SK-N-SH (cell line): ENCODE results near the gene IDH3B. TPM values are rescaled to one million over a fixed set of nuclear protein-coding genes. Genes with fewer than 3 reads are reported as not detected.

ENCODE experiments used
- CTCF ChIA-PET: fragments of 300-600, 350-600 bp; formaldehyde crosslinking; extraction: SDS; loops from one replicate; lab custom pipeline; 2021; lab: Yijun Ruan, JAX
- POLR2A ChIA-PET: fragments of 350-600 bp; sonication (Branson Sonifier 250); formaldehyde crosslinking; extraction: SDS; loops from one replicate; lab custom pipeline; 2020; ENCODE audit warnings: antibody characterized with exemption, inconsistent platforms; lab: Yijun Ruan, JAX
- DNase-seq: peaks from one replicate; pipeline ENCODE4 v3.0.0; 2012
- H2AFZ ChIP-seq: fragments of 200-600 bp; sonication (generic); 2 replicates; pipeline ENCODE4 v1.8.1; 2016; ENCODE audit warnings: antibody characterized with exemption, mild to moderate bottlenecking, low read depth
- H3F3A ChIP-seq: fragments of 200-600 bp; sonication (generic); replicated peaks from 2 replicates; pipeline ENCODE3; 2016; ENCODE audit warnings: antibody characterized with exemption, mild to moderate bottlenecking; ENCODE audit not compliant: insufficient read depth
- H3K27ac ChIP-seq, 2 experiments: fragments of 200-500 bp in 1 of 2; fragments of 200-600 bp in 1 of 2; sonication (Bioruptor generic) in 1 of 2; sonication (generic), shearing (Covaris generic) in 1 of 2; 2 replicates each; pipeline versions ENCODE4 v1.5.1 to v1.6.1; 2014 to 2016; ENCODE audit warnings: low read depth in 2 of 2, inconsistent platforms in 1 of 2, low read length in 1 of 2, mild to moderate bottlenecking in 1 of 2, mixed read lengths in 1 of 2
- H3K27me3 ChIP-seq: fragments of 200-600 bp; sonication (generic), shearing (Covaris generic); 2 replicates; pipeline ENCODE4 v1.6.1; 2016; ENCODE audit warnings: mixed run types; ENCODE audit not compliant: insufficient read depth
- H3K36me3 ChIP-seq, 2 experiments: fragments of 200-500 bp in 1 of 2; fragments of 200-600 bp in 1 of 2; sonication (Bioruptor generic) in 1 of 2; sonication (generic) in 1 of 2; replicated peaks in 1 of 2; 2 replicates each; pipeline versions ENCODE3 to v1.5.1; 2014 to 2016; ENCODE audit warnings: low read length in 1 of 2, mild to moderate bottlenecking in 1 of 2; ENCODE audit not compliant: insufficient read depth in 2 of 2, control insufficient read depth in 1 of 2
- H3K4me1 ChIP-seq, 2 experiments: fragments of 200-500 bp in 1 of 2; fragments of 200-600 bp in 1 of 2; sonication (Bioruptor generic) in 1 of 2; sonication (generic), shearing (Covaris generic) in 1 of 2; 2 replicates each; pipeline versions ENCODE4 v1.5.1 to v1.6.1; 2014 to 2016; ENCODE audit warnings: low read depth in 1 of 2, low read length in 1 of 2, mixed run types in 1 of 2; ENCODE audit not compliant: insufficient read depth in 2 of 2, control insufficient read depth in 1 of 2
- H3K4me2 ChIP-seq: fragments of 200-600 bp; sonication (generic), shearing (Covaris generic); 2 replicates; pipeline ENCODE4 v1.6.1; 2017; ENCODE audit warnings: mixed run types
- H3K4me3 ChIP-seq, 2 experiments: fragments of 200-500 bp in 1 of 2; fragments of 200-600 bp in 1 of 2; sonication (Bioruptor generic) in 1 of 2; sonication (generic), shearing (Covaris generic) in 1 of 2; 2 replicates each; pipeline versions ENCODE4 v1.5.1 to v1.8.1; 2014 to 2016; ENCODE audit warnings: low read depth in 2 of 2, inconsistent platforms in 1 of 2, low read length in 1 of 2, mild to moderate bottlenecking in 1 of 2, mixed read lengths in 1 of 2, moderate library complexity in 1 of 2
- H3K79me2 ChIP-seq: fragments of 200-600 bp; sonication (generic); 2 replicates; pipeline ENCODE4 v1.8.1; 2017; ENCODE audit warnings: mild to moderate bottlenecking; ENCODE audit not compliant: insufficient read depth
- H3K9ac ChIP-seq: fragments of 200-600 bp; sonication (generic); 2 replicates; pipeline ENCODE4 v1.6.1; 2017; ENCODE audit warnings: mixed run types
- H3K9me2 ChIP-seq: fragments of 200-600 bp; sonication (generic); 2 replicates; pipeline ENCODE4 v1.6.1; 2017; ENCODE audit warnings: mixed run types
- H3K9me3 ChIP-seq: fragments of 200-600 bp; sonication (generic); 2 replicates; pipeline ENCODE4 v1.6.1; 2017; ENCODE audit warnings: mixed run types, mild to moderate bottlenecking, moderate library complexity
- H4K20me1 ChIP-seq: fragments of 200-600 bp; sonication (generic); 2 replicates; pipeline ENCODE4 v1.6.1; 2017; ENCODE audit warnings: mild to moderate bottlenecking, mixed run types; ENCODE audit not compliant: insufficient read depth
- CHD2 ChIP-seq: fragments of 150-350 bp; IDR thresholded peaks from 2 replicates; pipeline ENCODE4 v1.6.1; 2018; ENCODE audit warnings: low read length; ENCODE audit not compliant: partially characterized antibody
- ELF1 ChIP-seq: IDR thresholded peaks from 2 replicates; pipeline ENCODE4 v1.4.0; 2012
- EP300 ChIP-seq, 2 experiments: IDR thresholded peaks; 2 replicates each; pipeline versions ENCODE4 v1.4.0 to v1.6.1; 2012; ENCODE audit warnings: borderline replicate concordance in 1 of 2, low read depth in 1 of 2, low read length in 1 of 2
- FOXM1 ChIP-seq: IDR thresholded peaks from 2 replicates; pipeline ENCODE4 v1.4.0; 2012; ENCODE audit warnings: low read depth, mild to moderate bottlenecking
- GABPA ChIP-seq: IDR thresholded peaks from 2 replicates; pipeline ENCODE4 v1.4.0; 2012; ENCODE audit warnings: low read depth, mild to moderate bottlenecking
- GATA2 ChIP-seq: sonication (generic); formaldehyde crosslinking; IDR thresholded peaks from 2 replicates; pipeline ENCODE4 v1.5.0; 2020; ENCODE audit warnings: mild to moderate bottlenecking, missing genetic modification reagents
- IRF3 ChIP-seq: fragments of 150-350 bp; IDR thresholded peaks from 2 replicates; pipeline ENCODE4 v1.6.1; 2016; ENCODE audit warnings: mild to moderate bottlenecking, low read depth, low read length
- JUND ChIP-seq: IDR thresholded peaks from 2 replicates; pipeline ENCODE4 v1.4.0; 2012
- MAX ChIP-seq: IDR thresholded peaks from 2 replicates; pipeline ENCODE4 v1.4.0; 2012; ENCODE audit warnings: low read depth
- MEF2A ChIP-seq: IDR thresholded peaks from 2 replicates; pipeline ENCODE4 v1.4.0; 2012; ENCODE audit warnings: low read depth, borderline replicate concordance
- MXI1 ChIP-seq: IDR thresholded peaks from 2 replicates; pipeline ENCODE4 v1.6.1; 2012; ENCODE audit warnings: mild to moderate bottlenecking, low read depth, low read length, improper control_type of control experiment
- NRF1 ChIP-seq: IDR thresholded peaks from 2 replicates; pipeline ENCODE4 v1.6.1; 2012; ENCODE audit warnings: low read depth, mild to moderate bottlenecking, low read length
- PBX3 ChIP-seq: IDR thresholded peaks from 2 replicates; pipeline ENCODE4; 2012
- RAD21 ChIP-seq: IDR thresholded peaks from 2 replicates; pipeline ENCODE4 v1.6.1; 2012; ENCODE audit warnings: mild to moderate bottlenecking, low read length
- RFX5 ChIP-seq: IDR thresholded peaks from 2 replicates; pipeline ENCODE4 v1.6.1; 2012; ENCODE audit warnings: mild to moderate bottlenecking, improper control_type of control experiment, low read length
- RXRA ChIP-seq: IDR thresholded peaks from 2 replicates; pipeline ENCODE4 v1.4.0; 2012; ENCODE audit warnings: low read depth, mild to moderate bottlenecking, borderline replicate concordance
- SIN3A ChIP-seq: IDR thresholded peaks from 2 replicates; pipeline ENCODE4 v1.6.1; 2012; ENCODE audit warnings: low read depth, mild to moderate bottlenecking, low read length, moderate library complexity, borderline replicate concordance
- SMC3 ChIP-seq: IDR thresholded peaks from 2 replicates; pipeline ENCODE4 v1.6.1; 2012; ENCODE audit warnings: low read depth, low read length, improper control_type of control experiment
- TAF1 ChIP-seq: IDR thresholded peaks from 2 replicates; pipeline ENCODE4 v1.6.1; 2012; ENCODE audit warnings: low read depth, mild to moderate bottlenecking, low read length, moderate library complexity, borderline replicate concordance
- TCF12 ChIP-seq: IDR thresholded peaks from 2 replicates; pipeline ENCODE4 v1.4.0; 2012
- TEAD4 ChIP-seq: IDR thresholded peaks from 2 replicates; pipeline ENCODE4 v1.4.0; 2012; ENCODE audit warnings: mild to moderate bottlenecking, borderline replicate concordance; ENCODE audit not compliant: insufficient read depth
- USF2 ChIP-seq: fragments of 150-350 bp; IDR thresholded peaks from 2 replicates; pipeline ENCODE4 v1.6.1; 2017; ENCODE audit warnings: antibody characterized with exemption, low read length, low read depth, borderline replicate concordance
- ZBTB33 ChIP-seq: IDR thresholded peaks from 2 replicates; pipeline ENCODE4 v1.4.0; 2012; ENCODE audit warnings: low read depth, borderline replicate concordance
- WGBS: methylation state at CpG from one replicate; pipeline ENCODE4 v1.1.6; 2017; ENCODE audit warnings: low lambda C conversion rate; 5-methylcytosine and 5-hydroxymethylcytosine counted together
- polyA plus RNA-seq, 3 experiments: library from polyadenylated mRNA; depleted of rRNA; stranded (reverse); fragments of >200 nt; gene quantifications; 2 replicates each; pipeline ENCODE4 v1.2.3, GENCODE V29; 2012

The IDH3B gene
- polyA plus RNA-seq, 1 of the 3 experiments (the other 2 are of a cell fraction), result 233 TPM

- no peaks in the 10 kb centered on the region; the same call in 1 of the 2 replicates for H3K27me3 ChIP-seq
- no peaks in the 10 kb centered on the region for H3K36me3 ChIP-seq
- no peak overlapping the region for H2AFZ ChIP-seq
- no peak overlapping the region for H3K4me3 ChIP-seq
- no peaks in the 10 kb centered on the region for H4K20me1 ChIP-seq
- no peak overlapping the region for H3K4me2 ChIP-seq
- H3K9me3 ChIP-seq, result no peaks in the 10 kb centered on the region
- TF ChIP-seq RFX5, result no peak
- no peak for TF ChIP-seq SMC3
- no peak for TF ChIP-seq EP300 (IDR thresholded peaks at IDR 0.05; ENCODE audit: borderline replicate concordance in 1 of 2, low read depth in 1 of 2, low read length in 1 of 2)
- no peak for TF ChIP-seq JUND
- TF ChIP-seq MAX, result no peak
- TF ChIP-seq NRF1, result no peak
- TF ChIP-seq CHD2, result no peak
- no peak for TF ChIP-seq GATA2 (CRISPR knock-in tag)
- TF ChIP-seq MXI1, result no peak
- TF ChIP-seq PBX3, result no peak
- TF ChIP-seq GABPA, result no peak
- H3K9me2 ChIP-seq, result no peaks in the 10 kb centered on the region
- ChIA-PET CTCF (interaction anchor here (1.7 to 2.4 kb wide), 3 partner anchors 10 to 116 kb away, joined by 5 to 14 read pairs (median 13); no protein-coding TSS in a partner anchor), POLR2A (no interaction called here)
- WGBS, result 44% methylated on average over 5 of the region's 6 CpGs
- no peaks in the 10 kb centered on the region for H3K4me1 ChIP-seq
- H3K9ac ChIP-seq, result no peak overlapping the region
- no peaks in the 10 kb centered on the region for H3F3A ChIP-seq
- no peak overlapping the region for H3K27ac ChIP-seq
- H3K79me2 ChIP-seq, result no peaks in the 10 kb centered on the region
- DNase-seq, result no peak
Measured at GRCh38 chr20:2637246-2637645, 26.8 kb downstream of the IDH3B start.

GRCh38 chr20:2633381-2633780, 30.6 kb downstream of the IDH3B start:
- Histone ChIP-seq H3K9me2 (no peaks in the 10 kb centered on the region), H3F3A (no peaks in the 10 kb centered on the region), H3K4me3 (no peak overlapping the region), H2AFZ (no peak overlapping the region), H3K79me2 (no peaks in the 10 kb centered on the region), H3K4me2 (no peak overlapping the region), H3K4me1 (no peaks in the 10 kb centered on the region), H3K36me3 (no peaks in the 10 kb centered on the region), H3K9me3 (no peaks in the 10 kb centered on the region), H4K20me1 (no peaks in the 10 kb centered on the region), H3K9ac (no peak overlapping the region), H3K27me3 (no peaks in the 10 kb centered on the region; the same call in 1 of the 2 replicates), H3K27ac (no peak overlapping the region)
- no peak for DNase-seq
- ChIA-PET CTCF (interaction anchor here (0.7 to 1.1 kb wide), 2 partner anchors 8 to 111 kb away, joined by 3 read pairs; no protein-coding TSS in a partner anchor), POLR2A (no interaction called here)
- WGBS, result 0% methylated on average over 1 of the region's 1 CpG
- TF ChIP-seq NRF1 (no peak), ZBTB33 (no peak), CHD2 (no peak), ELF1 (no peak), MEF2A (no peak), TEAD4 (no peak), JUND (no peak), IRF3 (no peak), USF2 (no peak), RAD21 (no peak), GABPA (no peak), TAF1 (no peak), FOXM1 (no peak), RXRA (no peak), SIN3A (no peak), TCF12 (no peak)
